NCI-H446 treated with DMSO at 0.1 percent for 48 hours (cell line): Measurements from ENCODE around the gene CHKA.

Experiments used
- DNase-seq: peaks from one replicate; lab custom pipeline; 2025; lab: John Stamatoyannopoulos, UW

CHKA gene

GRCh38 chr11:68121067-68121899 lies at the start of gene CHKA:
TSS of gene CHKA (minus strand) at chr11:68121388. CDS start at chr11:68121177, 211 bp downstream.
- peak; percentile 83 for DNase-seq

DNA sequence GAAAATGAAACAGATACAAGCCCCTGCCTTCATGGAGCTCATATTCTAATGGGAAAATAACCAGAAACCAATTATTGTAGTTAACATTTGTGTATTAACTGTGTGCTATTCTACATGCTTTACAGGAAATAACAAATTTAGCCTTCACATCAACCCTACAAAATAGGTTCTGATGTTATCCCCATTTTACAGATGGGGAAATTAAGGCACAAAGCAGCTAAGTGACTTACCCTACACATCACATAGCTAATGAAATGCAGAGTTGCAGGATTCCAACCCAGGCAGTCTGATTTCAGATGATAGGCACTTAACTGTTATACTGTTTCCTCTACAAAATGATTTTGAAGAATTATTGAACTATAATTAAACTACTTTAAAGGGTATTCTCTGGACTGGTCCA lies 48.3 kb upstream of the CHKA start:
- DNase-seq: no peak

GRCh38 chr11:68168694-68169093 lies 47.5 kb upstream of the CHKA start:
- no peak for DNase-seq

DNA sequence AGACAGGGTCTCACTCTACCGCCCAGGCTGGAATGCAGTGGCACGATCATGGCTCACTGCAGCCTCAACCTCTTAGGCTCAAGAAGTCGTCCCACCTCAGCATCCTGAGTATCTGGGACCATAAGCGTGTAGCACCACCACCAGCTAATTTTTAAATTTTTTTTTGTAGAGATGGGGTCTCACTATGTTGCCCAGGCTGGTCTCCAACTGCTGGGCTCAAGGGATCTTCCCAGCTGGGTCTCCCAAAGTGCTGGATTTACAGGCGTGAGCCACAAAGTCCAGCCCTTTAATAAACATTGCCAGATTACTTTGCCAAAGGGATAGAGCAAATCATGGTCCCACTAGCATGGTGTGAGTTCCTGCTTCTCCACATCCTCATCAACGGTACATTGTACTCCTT lies 46.3 kb upstream of the CHKA start:
- DNase-seq: no peak

- DNase-seq: no peak
These were observed 45.8 kb upstream of the CHKA start for GRCh38 chr11:68166969-68167368.

DNA sequence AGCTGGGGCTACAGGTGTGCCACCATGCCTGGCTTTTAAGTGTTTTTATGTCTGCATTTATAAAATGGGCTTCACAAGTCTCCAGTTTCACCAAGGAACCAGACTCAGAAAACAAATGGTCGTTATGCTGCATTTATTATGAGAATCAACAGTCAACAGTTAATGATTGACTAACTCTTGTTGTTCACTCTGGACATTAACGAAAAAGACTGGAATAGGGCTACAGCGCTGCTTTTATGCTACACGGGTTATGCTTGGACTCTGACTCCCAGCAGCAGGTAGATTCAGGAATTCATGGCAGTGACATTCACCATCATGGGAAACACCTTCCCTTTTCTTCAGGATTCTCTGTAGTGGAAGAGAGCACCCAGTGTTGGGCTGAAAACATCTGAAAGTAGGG lies 44.4 kb upstream of the CHKA start:
- no peak for DNase-seq

GRCh38 chr11:68164437-68164836 lies 43.2 kb upstream of the CHKA start:
- no peak for DNase-seq

- no peak for DNase-seq
These were observed 42.5 kb upstream of the CHKA start for GRCh38 chr11:68163691-68164090.

DNA sequence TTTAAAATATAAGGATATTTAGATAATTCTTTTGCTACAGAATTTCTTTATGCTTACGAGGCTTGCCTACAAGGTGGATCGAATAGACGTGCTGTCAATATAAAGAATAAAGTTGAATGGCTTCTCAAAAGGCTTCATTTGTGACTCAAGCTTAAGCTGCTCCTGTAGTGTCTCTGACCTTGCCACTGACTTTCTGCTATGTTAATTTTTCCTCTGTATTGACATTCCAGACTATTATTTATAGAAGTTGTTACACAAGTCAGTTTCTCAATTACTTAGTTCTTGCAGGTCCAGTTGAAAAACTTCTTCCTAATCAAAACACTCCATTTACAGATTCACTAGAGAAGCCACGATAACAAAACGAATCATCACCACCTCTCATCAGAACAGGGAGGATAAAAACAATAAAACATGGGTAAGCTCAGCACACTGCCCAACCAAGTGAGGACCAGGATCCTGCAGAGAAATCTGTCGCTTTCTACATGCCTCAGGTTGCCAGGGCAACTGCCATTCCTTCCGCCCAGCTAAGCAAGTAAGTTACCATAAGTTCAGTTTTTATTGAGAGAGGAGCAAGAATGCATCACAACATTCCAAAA lies 39.0 kb upstream of the CHKA start:
- DNase-seq: no peak

DNA sequence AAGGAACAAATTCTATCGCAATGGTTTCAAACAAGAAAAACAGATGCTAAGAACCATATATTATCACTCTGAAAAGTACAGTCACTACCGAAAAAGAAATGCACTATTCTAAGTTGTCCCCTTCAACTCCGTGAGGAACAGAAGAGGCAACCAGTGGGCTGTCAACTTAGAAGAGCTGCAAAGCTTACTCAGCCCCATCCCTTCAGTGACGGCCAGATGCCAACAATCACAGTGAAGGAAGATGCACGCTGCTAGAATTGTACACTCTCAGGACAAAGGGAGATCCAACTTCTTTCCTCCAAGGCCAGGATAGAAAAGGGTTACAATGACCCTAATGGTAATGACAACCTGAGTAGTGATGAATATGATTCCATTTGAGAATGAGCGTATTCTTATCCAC lies 38.5 kb upstream of the CHKA start:
- no peak for DNase-seq

DNA sequence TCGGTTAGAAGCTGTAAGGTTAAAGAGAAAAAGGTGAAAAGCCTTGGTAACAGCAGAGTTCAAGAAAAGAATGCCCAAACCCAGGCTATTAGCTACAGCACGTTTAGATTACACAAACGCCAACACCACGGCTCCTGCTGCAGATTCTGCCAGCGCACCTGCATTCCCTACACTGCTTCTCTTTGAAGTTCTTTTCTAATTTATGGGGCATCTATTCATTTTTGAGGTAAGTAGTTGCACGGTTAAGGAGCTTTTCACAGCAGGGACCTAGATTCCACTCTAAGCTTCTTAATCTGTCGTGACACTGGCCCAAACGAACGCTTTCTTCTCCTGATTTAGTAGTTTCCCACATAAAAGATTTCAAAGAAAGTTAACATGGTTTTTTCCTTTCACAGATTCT lies 38.0 kb upstream of the CHKA start:
- no peak for DNase-seq

DNA sequence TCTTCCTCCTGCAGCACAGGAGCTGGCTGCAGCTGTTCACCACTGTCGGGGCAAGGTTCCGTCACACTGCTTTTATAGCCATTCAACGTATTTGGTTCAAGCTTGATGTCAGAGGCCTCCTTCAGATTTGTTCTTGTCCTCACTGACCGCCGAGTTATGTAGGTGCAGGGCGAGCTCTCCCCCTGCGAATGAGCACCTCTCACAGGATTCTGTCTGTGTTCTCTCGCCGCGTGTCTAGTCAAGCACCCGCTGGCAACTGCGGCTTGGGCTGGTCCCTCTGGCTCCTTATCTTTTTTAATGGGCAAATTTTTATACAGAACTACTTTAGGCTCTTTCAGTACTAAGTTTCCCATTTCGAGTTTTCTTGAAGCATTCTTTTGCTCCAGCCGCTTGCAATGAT lies 37.4 kb upstream of the CHKA start:
- no peak for DNase-seq

GRCh38 chr11:68153742-68154141 lies 32.6 kb upstream of the CHKA start:
- DNase-seq: no peak

- DNase-seq: no peak
These were observed 28.8 kb upstream of the CHKA start for GRCh38 chr11:68150037-68150436.

DNA sequence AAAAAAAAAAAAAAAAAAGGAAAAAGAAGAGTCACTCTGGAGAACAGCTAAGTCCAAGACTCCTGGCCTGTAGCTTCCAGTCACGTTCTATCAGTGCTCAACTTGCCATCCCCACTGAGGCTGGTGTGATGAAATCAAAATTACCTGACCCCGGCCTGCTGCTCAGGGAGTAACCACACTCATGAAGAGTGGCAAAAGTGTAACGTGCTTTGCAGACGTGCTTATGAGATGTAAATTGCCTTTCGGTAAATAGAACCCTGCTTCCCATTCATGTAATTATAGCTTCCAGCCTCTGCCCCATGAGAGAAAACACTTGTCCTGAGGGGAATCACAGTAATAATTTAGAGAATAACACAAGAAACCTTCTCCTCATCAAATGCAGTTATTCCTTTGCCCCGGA lies 28.2 kb upstream of the CHKA start:
- DNase-seq: no peak

- DNase-seq: no peak
These were observed 27.7 kb upstream of the CHKA start for GRCh38 chr11:68148879-68149278.

DNA sequence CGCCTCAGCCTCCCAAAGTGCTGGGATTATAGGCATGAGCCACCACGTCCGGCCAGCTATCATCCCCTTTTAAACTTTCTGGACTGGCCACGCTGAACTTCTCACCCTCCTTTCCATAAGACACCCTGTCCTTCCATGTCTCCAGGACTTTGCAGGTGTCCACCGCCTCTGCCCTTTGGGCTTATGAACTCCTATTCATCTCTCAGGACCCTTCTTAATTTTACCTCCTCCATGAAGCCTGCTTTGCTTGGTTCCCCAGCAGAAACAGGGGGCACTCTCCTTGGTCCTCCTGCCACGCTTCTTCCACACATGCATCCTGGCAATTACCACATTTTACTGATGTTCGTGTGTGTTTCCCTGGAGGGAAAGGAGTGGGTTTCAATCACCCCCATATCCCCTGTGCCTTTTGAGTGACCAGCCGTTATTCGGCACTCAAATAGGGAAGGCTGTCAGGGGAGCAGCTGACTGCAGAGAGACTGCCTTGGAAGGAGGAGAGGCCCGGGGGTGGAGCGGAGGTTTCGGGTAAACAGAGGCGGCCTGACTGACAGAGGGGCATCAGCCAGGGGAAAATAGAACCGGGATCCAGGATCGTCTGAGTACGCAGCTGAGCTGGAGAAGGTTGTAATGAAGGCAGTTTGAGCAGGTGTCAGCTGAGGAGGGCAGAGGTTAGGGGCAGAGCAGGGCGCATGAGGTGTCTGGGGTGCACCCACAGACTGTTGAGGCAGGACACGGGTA lies 27.1 kb upstream of the CHKA start:
- DNase-seq: no peak

DNA sequence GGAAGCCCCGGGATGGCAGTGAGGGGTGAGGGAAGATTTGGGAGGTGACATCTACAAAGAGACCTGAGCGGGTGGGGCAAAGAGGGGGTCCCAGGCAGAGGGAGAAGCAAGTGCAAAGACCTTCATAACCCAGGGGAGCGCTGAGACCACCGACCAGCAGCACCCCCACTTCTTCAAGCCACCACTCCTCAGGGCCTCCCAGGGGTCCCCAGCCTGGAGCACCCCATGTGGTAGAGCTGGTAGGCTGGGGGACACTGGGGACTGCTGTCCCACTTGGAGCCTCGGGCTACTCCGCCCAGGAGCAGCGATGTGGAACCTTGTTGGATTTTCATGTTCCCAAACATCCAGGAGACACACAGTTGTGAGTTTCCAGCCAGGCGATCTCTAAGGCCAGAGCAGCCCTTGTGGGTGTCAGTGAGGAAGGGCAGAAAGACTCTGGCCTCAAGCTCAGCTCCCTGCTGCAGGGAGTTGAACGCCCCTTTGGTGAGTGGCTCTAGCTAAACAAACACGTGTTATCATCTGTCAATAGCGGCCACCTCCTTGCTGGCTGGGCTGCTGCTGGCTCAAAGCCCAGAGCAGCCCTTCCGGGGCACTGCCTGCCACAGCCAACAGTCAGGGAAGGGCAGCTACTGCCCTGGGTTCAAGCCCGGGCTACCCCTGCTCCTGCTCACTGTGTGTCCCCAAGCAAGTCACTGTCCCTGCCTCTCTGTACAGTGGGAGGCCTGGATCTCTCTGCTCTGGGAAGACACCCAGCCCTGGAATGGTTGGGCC lies 25.7 kb upstream of the CHKA start:
- DNase-seq: peak; percentile 27

GRCh38 chr11:68146010-68146540 lies 24.9 kb upstream of the CHKA start:
- DNase-seq: peak; percentile 32

GRCh38 chr11:68145120-68145866 lies 24.1 kb upstream of the CHKA start:
- no peak for DNase-seq

GRCh38 chr11:68143310-68143689 lies 22.1 kb upstream of the CHKA start:
- no peak for DNase-seq
